ENCODE measurements around the gene KCNK16.

Gene KCNK16

GRCh38 chr6:39344821-39345280 lies 22.3 kb upstream of the KCNK16 start:
- no peak overlapping the region for H2BK12ac ChIP-seq (ENCODE audit: low read length)
- peaks cover 0 to 13% of the 10 kb centered on the region in 2 donors for H3K4me1 ChIP-seq (ENCODE audit: control insufficient read depth in 2 of 2, insufficient read depth in 1 of 2, low read depth in 1 of 2, low read length in 2 of 2)
- H3K14ac ChIP-seq (ENCODE audit: low read length), result no peak overlapping the region
- H2AFZ ChIP-seq (ENCODE audit: low read length), result no peak overlapping the region
- peak overlapping the region; percentile 13 for H3K18ac ChIP-seq (ENCODE audit: low read length)
- no peak overlapping the region for H2BK120ac ChIP-seq (ENCODE audit: low read depth, low read length)
- H3K79me1 ChIP-seq (ENCODE audit: low read depth, low read length), result peaks cover 2% of the 10 kb centered on the region
- no peak overlapping the region for H3K23ac ChIP-seq (ENCODE audit: low read depth, low read length, poor library complexity)
- H3K4ac ChIP-seq (ENCODE audit: low read length), result no peak overlapping the region
- no peak overlapping the region for H2AK5ac ChIP-seq (ENCODE audit: low read depth, low read length)
- no peak overlapping the region for H4K91ac ChIP-seq (ENCODE audit: low read depth, low read length, poor library complexity)
- H3K9ac ChIP-seq (ENCODE audit: low read depth, low read length, poor library complexity), result peak overlapping the region; percentile 24
- peak overlapping the region; percentile 79 for H2BK15ac ChIP-seq (ENCODE audit: low read length)
- no peaks in the 10 kb centered on the region for H3K36me3 ChIP-seq (replicated peaks in 1 of 2; ENCODE audit: control insufficient read depth in 2 of 2, insufficient read depth in 2 of 2, low read length in 2 of 2)
- H3K4me2 ChIP-seq (ENCODE audit: insufficient read depth, low read length, poor library complexity, severe bottlenecking), result no peak overlapping the region
- H3K27ac ChIP-seq (replicated peaks; ENCODE audit: low read length), result peak overlapping the region; percentile 28
- no peak overlapping the region for H3K4me3 ChIP-seq (ENCODE audit: low read length in 2 of 2)
- no peak overlapping the region for H2BK5ac ChIP-seq (ENCODE audit: low read length)
- no peak for DNase-seq (ENCODE audit: low spot score)
- no peaks in the 10 kb centered on the region for H3K27me3 ChIP-seq (ENCODE audit: control insufficient read depth in 3 of 3, insufficient read depth in 3 of 3, low read depth in 1 of 3, low read length in 3 of 3)
- no CpG with 5 or more reads among the region's 7 CpGs for WGBS, 2 donors (ENCODE audit: extremely low coverage in 2 of 2, insufficient read length in 2 of 2, insufficient replicate concordance in 1 of 2)
- H4K8ac ChIP-seq (ENCODE audit: low read depth, low read length), result no peak overlapping the region
- no peaks in the 10 kb centered on the region for H3K9me3 ChIP-seq (replicated peaks in 1 of 2; ENCODE audit: control insufficient read depth in 2 of 2, insufficient read depth in 1 of 2, low read depth in 1 of 2, low read length in 2 of 2)

- no peak overlapping the region for H2AK5ac ChIP-seq (ENCODE audit: low read depth, low read length)
- no peak overlapping the region for H3K4ac ChIP-seq (ENCODE audit: low read length)
- peak overlapping the region; percentile 91 for H2BK12ac ChIP-seq (ENCODE audit: low read length)
- H3K18ac ChIP-seq (ENCODE audit: low read length), result peak overlapping the region; percentile 84
- H3K27me3 ChIP-seq (ENCODE audit: control insufficient read depth in 3 of 3, insufficient read depth in 3 of 3, low read depth in 1 of 3, low read length in 3 of 3), result peaks cover 0 to 3% (median 0%) of the 10 kb centered on the region in 3 experiments
- H3K9ac ChIP-seq (ENCODE audit: low read depth, low read length, poor library complexity), result no peak overlapping the region
- H4K8ac ChIP-seq (ENCODE audit: low read depth, low read length), result no peak overlapping the region
- no peak for DNase-seq (ENCODE audit: low spot score)
- H3K27ac ChIP-seq (replicated peaks; ENCODE audit: low read length), result no peak overlapping the region
- H3K4me1 ChIP-seq (ENCODE audit: control insufficient read depth in 2 of 2, insufficient read depth in 1 of 2, low read depth in 1 of 2, low read length in 2 of 2), result peaks cover 0 to 15% of the 10 kb centered on the region in 2 donors
- WGBS, 2 donors (ENCODE audit: extremely low coverage in 2 of 2, insufficient read length in 2 of 2, insufficient replicate concordance in 1 of 2), result no CpG with 5 or more reads among the region's 9 CpGs
- peak overlapping the region; percentile 34 for H2BK15ac ChIP-seq (ENCODE audit: low read length)
- peak overlapping the region; percentile 33 for H2AFZ ChIP-seq (ENCODE audit: low read length)
- H3K14ac ChIP-seq (ENCODE audit: low read length), result peak overlapping the region; percentile 39
- H2BK120ac ChIP-seq (ENCODE audit: low read depth, low read length), result peak overlapping the region; percentile 90
- peak overlapping the region; percentile 28 for H3K23ac ChIP-seq (ENCODE audit: low read depth, low read length, poor library complexity)
- no peaks in the 10 kb centered on the region for H3K9me3 ChIP-seq (replicated peaks in 1 of 2; ENCODE audit: control insufficient read depth in 2 of 2, insufficient read depth in 1 of 2, low read depth in 1 of 2, low read length in 2 of 2)
- H4K91ac ChIP-seq (ENCODE audit: low read depth, low read length, poor library complexity), result no peak overlapping the region
- H3K4me3 ChIP-seq (ENCODE audit: low read length in 2 of 2), result no peak overlapping the region
- H3K4me2 ChIP-seq (ENCODE audit: insufficient read depth, low read length, poor library complexity, severe bottlenecking), result no peak overlapping the region
- peaks cover 2% of the 10 kb centered on the region for H3K79me1 ChIP-seq (ENCODE audit: low read depth, low read length)
- H3K36me3 ChIP-seq (replicated peaks in 1 of 2; ENCODE audit: control insufficient read depth in 2 of 2, insufficient read depth in 2 of 2, low read length in 2 of 2), result no peaks in the 10 kb centered on the region
- no peak overlapping the region for H2BK5ac ChIP-seq (ENCODE audit: low read length)
Observed at GRCh38 chr6:39343396-39343870, 20.9 kb upstream of the KCNK16 start.

GRCh38 chr6:39342692-39343395 lies 20.3 kb upstream of the KCNK16 start:
- H2BK120ac ChIP-seq (ENCODE audit: low read depth, low read length), result no peak overlapping the region
- no peak overlapping the region for H2BK12ac ChIP-seq (ENCODE audit: low read length)
- no peak overlapping the region for H3K4me3 ChIP-seq (ENCODE audit: low read length in 2 of 2)
- H3K4me1 ChIP-seq (ENCODE audit: control insufficient read depth in 2 of 2, insufficient read depth in 1 of 2, low read depth in 1 of 2, low read length in 2 of 2), result peaks cover 0 to 15% of the 10 kb centered on the region in 2 donors
- H4K91ac ChIP-seq (ENCODE audit: low read depth, low read length, poor library complexity), result no peak overlapping the region
- no peak overlapping the region for H3K14ac ChIP-seq (ENCODE audit: low read length)
- H3K27ac ChIP-seq (replicated peaks; ENCODE audit: low read length), result no peak overlapping the region
- H2BK15ac ChIP-seq (ENCODE audit: low read length), result no peak overlapping the region
- H3K79me1 ChIP-seq (ENCODE audit: low read depth, low read length), result peaks cover 2% of the 10 kb centered on the region
- no peak overlapping the region for H3K4me2 ChIP-seq (ENCODE audit: insufficient read depth, low read length, poor library complexity, severe bottlenecking)
- H2BK5ac ChIP-seq (ENCODE audit: low read length), result no peak overlapping the region
- no peak overlapping the region for H3K18ac ChIP-seq (ENCODE audit: low read length)
- H3K9ac ChIP-seq (ENCODE audit: low read depth, low read length, poor library complexity), result no peak overlapping the region
- no CpG with 5 or more reads among the region's 14 CpGs for WGBS, 2 donors (ENCODE audit: extremely low coverage in 2 of 2, insufficient read length in 2 of 2, insufficient replicate concordance in 1 of 2)
- no peak overlapping the region for H2AK5ac ChIP-seq (ENCODE audit: low read depth, low read length)
- H2AFZ ChIP-seq (ENCODE audit: low read length), result peak overlapping the region; percentile 33
- H4K8ac ChIP-seq (ENCODE audit: low read depth, low read length), result no peak overlapping the region
- no peaks in the 10 kb centered on the region for H3K36me3 ChIP-seq (replicated peaks in 1 of 2; ENCODE audit: control insufficient read depth in 2 of 2, insufficient read depth in 2 of 2, low read length in 2 of 2)
- H3K4ac ChIP-seq (ENCODE audit: low read length), result no peak overlapping the region
- H3K9me3 ChIP-seq (replicated peaks in 1 of 2; ENCODE audit: control insufficient read depth in 2 of 2, insufficient read depth in 1 of 2, low read depth in 1 of 2, low read length in 2 of 2), result no peaks in the 10 kb centered on the region
- DNase-seq (ENCODE audit: low spot score), result no peak
- H3K23ac ChIP-seq (ENCODE audit: low read depth, low read length, poor library complexity), result peak overlapping the region; percentile 28
- peaks cover 0 to 3% (median 0%) of the 10 kb centered on the region in 3 experiments for H3K27me3 ChIP-seq (ENCODE audit: control insufficient read depth in 3 of 3, insufficient read depth in 3 of 3, low read depth in 1 of 3, low read length in 3 of 3)

GRCh38 chr6:39341937-39342336 lies 19.4 kb upstream of the KCNK16 start:
- H3K18ac ChIP-seq (ENCODE audit: low read length), result no peak overlapping the region
- H3K9ac ChIP-seq (ENCODE audit: low read depth, low read length, poor library complexity), result no peak overlapping the region
- no peak overlapping the region for H2AFZ ChIP-seq (ENCODE audit: low read length)
- H2BK120ac ChIP-seq (ENCODE audit: low read depth, low read length), result no peak overlapping the region
- H3K23ac ChIP-seq (ENCODE audit: low read depth, low read length, poor library complexity), result no peak overlapping the region
- peaks cover 0 to 3% (median 0%) of the 10 kb centered on the region in 3 experiments for H3K27me3 ChIP-seq (ENCODE audit: control insufficient read depth in 3 of 3, insufficient read depth in 3 of 3, low read depth in 1 of 3, low read length in 3 of 3)
- no peak overlapping the region for H4K91ac ChIP-seq (ENCODE audit: low read depth, low read length, poor library complexity)
- H2BK12ac ChIP-seq (ENCODE audit: low read length), result no peak overlapping the region
- H3K4me1 ChIP-seq (ENCODE audit: control insufficient read depth in 2 of 2, insufficient read depth in 1 of 2, low read depth in 1 of 2, low read length in 2 of 2), result peaks cover 0 to 15% of the 10 kb centered on the region in 2 donors
- H2AK5ac ChIP-seq (ENCODE audit: low read depth, low read length), result no peak overlapping the region
- H4K8ac ChIP-seq (ENCODE audit: low read depth, low read length), result no peak overlapping the region
- WGBS, 2 donors (ENCODE audit: extremely low coverage in 2 of 2, insufficient read length in 2 of 2, insufficient replicate concordance in 1 of 2), result no CpG with 5 or more reads among the region's 5 CpGs
- no peak overlapping the region for H3K4me3 ChIP-seq (ENCODE audit: low read length in 2 of 2)
- peaks cover 2% of the 10 kb centered on the region for H3K79me1 ChIP-seq (ENCODE audit: low read depth, low read length)
- no peak overlapping the region for H3K14ac ChIP-seq (ENCODE audit: low read length)
- H3K4me2 ChIP-seq (ENCODE audit: insufficient read depth, low read length, poor library complexity, severe bottlenecking), result no peak overlapping the region
- H3K27ac ChIP-seq (replicated peaks; ENCODE audit: low read length), result no peak overlapping the region
- H2BK15ac ChIP-seq (ENCODE audit: low read length), result no peak overlapping the region
- H3K4ac ChIP-seq (ENCODE audit: low read length), result no peak overlapping the region
- no peaks in the 10 kb centered on the region for H3K36me3 ChIP-seq (replicated peaks in 1 of 2; ENCODE audit: control insufficient read depth in 2 of 2, insufficient read depth in 2 of 2, low read length in 2 of 2)
- no peak for DNase-seq (ENCODE audit: low spot score)
- no peak overlapping the region for H2BK5ac ChIP-seq (ENCODE audit: low read length)
- no peaks in the 10 kb centered on the region for H3K9me3 ChIP-seq (replicated peaks in 1 of 2; ENCODE audit: control insufficient read depth in 2 of 2, insufficient read depth in 1 of 2, low read depth in 1 of 2, low read length in 2 of 2)
